Activated B cell treated with CpG ODN at 0.5 μM for 24 hours (primary cell): ENCODE data around the gene RAB11FIP3. TPM values are rescaled to one million over a fixed set of nuclear protein-coding genes. Genes with fewer than 3 reads are reported as not detected.

Experiments used
- ATAC-seq: fragments of 200-7000 bp; cut with Tn5 transposase; one replicate; pipeline ENCODE4 v1.10.0; 2021; ENCODE audit warnings: low read depth, mild to moderate bottlenecking, moderate library complexity
- CTCF ChIA-PET: fragments of 350-600 bp; sonication (Branson Sonifier 250); formaldehyde crosslinking; loops from one replicate; lab custom pipeline; 2021; ENCODE audit warnings: antibody characterized with exemption; lab: Charles Lee
- POLR2A ChIA-PET: fragments of 350-600 bp; sonication (Branson Sonifier 250); formaldehyde crosslinking; loops from one replicate; lab custom pipeline; 2021; ENCODE audit warnings: antibody characterized with exemption; lab: Charles Lee
- DNase-seq: peaks from one replicate; pipeline ENCODE4 v3.0.0; 2022
- H3K27ac Mint-ChIP-seq: one replicate; pipeline ENCODE4 v1.8.0; 2020; ENCODE audit warnings: mixed read lengths
- H3K27me3 Mint-ChIP-seq: one replicate; pipeline ENCODE4 v1.8.0; 2021; ENCODE audit warnings: mixed read lengths
- H3K36me3 Mint-ChIP-seq: one replicate; pipeline ENCODE4 v1.8.0; 2021; ENCODE audit warnings: low read depth, mixed read lengths
- H3K4me1 Mint-ChIP-seq: one replicate; pipeline ENCODE4 v1.8.0; 2021; ENCODE audit warnings: mixed read lengths
- H3K4me3 Mint-ChIP-seq: one replicate; pipeline ENCODE4 v1.8.0; 2020; ENCODE audit warnings: mild to moderate bottlenecking, mixed read lengths
- H3K9me3 Mint-ChIP-seq: one replicate; pipeline ENCODE4 v1.8.0; 2020; ENCODE audit warnings: mixed read lengths
- CTCF ChIP-seq: fragments of 200-600 bp; IDR thresholded peaks from one replicate; pipeline ENCODE4 v1.8.0; 2022; ENCODE audit warnings: antibody characterized with exemption, mild to moderate bottlenecking
- intact Hi-C: fragments of 100-400 bp; cut with micrococcal nuclease; formaldehyde crosslinking; loops from one replicate; pipeline ENCODE4 v1.15.1; 2024
- total RNA-seq: library from RNA; stranded (reverse); gene quantifications from 2 replicates; pipeline ENCODE4 v1.2.3, GENCODE V29; 2022

RAB11FIP3 gene
- total RNA-seq, 1 donor from 2014 or later: 35.4 TPM

GRCh38 chr16:381012-381788, 44.2 kb upstream of the RAB11FIP3 start:
- ATAC-seq (peak; percentile 16), DNase-seq (peak; percentile 34)
- no peaks in the 10 kb centered on the region for H3K36me3 Mint-ChIP-seq
- H3K27ac Mint-ChIP-seq: no peak overlapping the region
- intact Hi-C loops: loop anchor here (1.0 to 5.0 kb wide), 2 partner anchors 11 to 146 kb away; partner anchors contain the start of genes CAPN15 and MRPL28
- peaks cover 31% of the 10 kb centered on the region for H3K4me1 Mint-ChIP-seq
- no peaks in the 10 kb centered on the region for H3K9me3 Mint-ChIP-seq
- POLR2A ChIA-PET: interaction anchor here (1.2 to 5.0 kb wide), 4 partner anchors 10 to 29 kb away, joined by 3 to 61 read pairs (median 34); partner anchors contain the start of genes AXIN1, DECR2 and MRPL28
- peak overlapping the region; percentile 74 for H3K4me3 Mint-ChIP-seq
- TF ChIP-seq CTCF: no peak
- no peaks in the 10 kb centered on the region for H3K27me3 Mint-ChIP-seq
- CTCF ChIA-PET: interaction anchor here (1.2 kb wide), 1 partner anchor 20 kb away, joined by 4 read pairs; the partner anchor contains the start of gene DECR2

- Mint-ChIP-seq H3K4me3 (peak within 1 kb of the TSS; percentile 89), H3K27ac (peak within 1 kb of the TSS; percentile 78), H3K4me1 (peaks cover 33% of the 10 kb centered on the region), H3K36me3 (no peaks in the 10 kb centered on the region), H3K9me3 (no peaks in the 10 kb centered on the region), H3K27me3 (no peaks in the 10 kb centered on the region)
- DNase-seq: peak; percentile 73
- TF ChIP-seq CTCF: no peak
- intact Hi-C loops: loop anchor here (1.0 to 5.0 kb wide), 4 partner anchors 12 to 145 kb away; partner anchors contain the start of genes CAPN15, DECR2 and MRPL28
- peak; percentile 67 for ATAC-seq
- ChIA-PET POLR2A (interaction anchor here (0.7 to 5.0 kb wide), 12 partner anchors 9 to 1832 kb away, joined by 3 to 61 read pairs (median 6); partner anchors contain the start of genes ANTKMT, AXIN1, DECR2 and FAM234A), CTCF (interaction anchor here (1.1 to 1.3 kb wide), 3 partner anchors 10 to 19 kb away, joined by 3 to 4 read pairs (median 4); partner anchors contain the start of genes DECR2 and MRPL28)
Observed at GRCh38 chr16:381789-382717, 43.4 kb upstream of the RAB11FIP3 start, which contains the start of gene PGAP6. TSS of gene PGAP6 (minus strand) at chr16:381978. CDS start at chr16:381821, 157 bp downstream.

GRCh38 chr16:383326-384051, 42.0 kb upstream of the RAB11FIP3 start:
- H3K9me3 Mint-ChIP-seq: no peaks in the 10 kb centered on the region

More at GRCh38 chr16:383326-384051, 42.0 kb upstream of the RAB11FIP3 start:
- peaks cover 33% of the 10 kb centered on the region for H3K4me1 Mint-ChIP-seq
- peak; percentile 60 for ATAC-seq
- peak; percentile 56 for DNase-seq
- H3K36me3 Mint-ChIP-seq: no peaks in the 10 kb centered on the region
- peak overlapping the region; percentile 89 for H3K4me3 Mint-ChIP-seq
- no peaks in the 10 kb centered on the region for H3K27me3 Mint-ChIP-seq
- peak overlapping the region; percentile 78 for H3K27ac Mint-ChIP-seq
- ChIA-PET CTCF (interaction anchor here (0.8 to 1.3 kb wide), 4 partner anchors 8 to 18 kb away, joined by 3 to 4 read pairs (median 4); partner anchors contain the start of genes DECR2 and MRPL28), POLR2A (interaction anchor here (0.6 to 5.0 kb wide), 9 partner anchors 11 to 338 kb away, joined by 3 to 61 read pairs (median 5); partner anchors contain the start of genes ANTKMT, DECR2, FAM234A and MRPL28)
- no peak for TF ChIP-seq CTCF
- intact Hi-C loops: loop anchor here (1.0 to 5.0 kb wide), 2 partner anchors 42 to 144 kb away; partner anchors contain the start of genes CAPN15 and RAB11FIP3
